GM21737 (cell line): ENCODE data around the gene NEUROD6.

Source experiments
- ATAC-seq: cut with Tn5 transposase; IDR thresholded peaks from one replicate; pipeline ENCODE4 v1.9.1; 2021; ENCODE audit warnings: mild to moderate bottlenecking, moderate library complexity; ENCODE audit not compliant: unreplicated experiment

NEUROD6 gene

DNA sequence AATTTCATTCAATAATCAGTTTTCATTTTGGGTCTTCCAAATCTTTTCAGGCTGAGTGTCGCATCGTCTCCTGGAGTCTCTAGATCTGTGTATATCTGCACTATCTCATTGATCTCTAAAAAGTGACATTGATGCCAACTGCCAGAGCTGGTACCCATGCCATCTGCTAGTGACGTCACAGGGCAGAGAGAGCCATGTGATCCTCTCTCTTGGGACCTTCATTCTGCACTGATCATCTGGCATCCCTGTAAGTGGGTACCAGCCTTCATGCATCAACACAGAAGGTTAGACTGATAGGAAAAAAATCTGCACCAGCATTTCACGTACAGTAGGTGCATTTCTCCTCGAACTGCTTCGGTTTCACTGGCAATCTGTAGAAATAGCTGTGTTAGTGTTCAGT, at the start of gene NEUROD6:
NEUROD6 (minus strand) TSS at position 124 of the 400 bp plus-strand sequence. CDS start 1,458 bp downstream, outside the sequence.
- ATAC-seq, result no peak

DNA sequence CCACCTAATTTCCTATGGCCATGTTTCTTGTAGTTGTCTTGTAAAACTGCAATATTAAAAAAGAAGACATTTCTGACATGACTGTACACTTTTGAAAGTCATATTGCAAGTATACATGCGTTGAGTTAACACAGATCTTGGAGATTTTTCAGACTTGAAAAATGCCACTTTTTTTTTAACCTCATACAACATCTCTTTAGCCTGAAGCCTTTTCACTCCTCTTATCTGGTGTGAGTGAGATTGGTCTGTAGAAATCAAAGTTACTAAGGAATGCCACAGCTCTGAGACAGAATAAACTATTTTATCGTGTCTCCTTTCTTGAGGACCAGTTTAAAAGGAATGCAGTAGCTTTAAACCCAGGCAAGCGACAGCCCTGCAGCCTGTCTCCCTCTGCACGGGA, 43.9 kb upstream of the NEUROD6 start:
- ATAC-seq, result no peak

DNA sequence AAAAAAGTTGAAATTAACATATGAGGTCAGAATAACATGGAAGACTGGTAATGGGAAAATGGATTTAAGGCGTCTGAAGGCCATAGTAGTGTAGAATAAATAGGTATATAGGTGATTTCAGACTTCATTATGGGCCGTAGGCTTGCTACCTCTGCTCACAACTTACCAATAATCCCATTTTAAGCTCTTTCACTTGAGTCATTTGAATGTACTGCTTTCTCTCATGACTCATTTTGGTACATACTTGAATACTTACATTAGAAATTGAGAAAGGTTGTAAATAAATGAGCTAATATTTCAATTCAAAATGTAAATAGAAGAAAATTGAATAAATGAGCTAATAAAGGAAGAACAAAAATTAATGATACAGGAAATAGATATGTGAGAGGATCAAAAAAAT, 42.2 kb upstream of the NEUROD6 start:
- ATAC-seq, result no peak

DNA sequence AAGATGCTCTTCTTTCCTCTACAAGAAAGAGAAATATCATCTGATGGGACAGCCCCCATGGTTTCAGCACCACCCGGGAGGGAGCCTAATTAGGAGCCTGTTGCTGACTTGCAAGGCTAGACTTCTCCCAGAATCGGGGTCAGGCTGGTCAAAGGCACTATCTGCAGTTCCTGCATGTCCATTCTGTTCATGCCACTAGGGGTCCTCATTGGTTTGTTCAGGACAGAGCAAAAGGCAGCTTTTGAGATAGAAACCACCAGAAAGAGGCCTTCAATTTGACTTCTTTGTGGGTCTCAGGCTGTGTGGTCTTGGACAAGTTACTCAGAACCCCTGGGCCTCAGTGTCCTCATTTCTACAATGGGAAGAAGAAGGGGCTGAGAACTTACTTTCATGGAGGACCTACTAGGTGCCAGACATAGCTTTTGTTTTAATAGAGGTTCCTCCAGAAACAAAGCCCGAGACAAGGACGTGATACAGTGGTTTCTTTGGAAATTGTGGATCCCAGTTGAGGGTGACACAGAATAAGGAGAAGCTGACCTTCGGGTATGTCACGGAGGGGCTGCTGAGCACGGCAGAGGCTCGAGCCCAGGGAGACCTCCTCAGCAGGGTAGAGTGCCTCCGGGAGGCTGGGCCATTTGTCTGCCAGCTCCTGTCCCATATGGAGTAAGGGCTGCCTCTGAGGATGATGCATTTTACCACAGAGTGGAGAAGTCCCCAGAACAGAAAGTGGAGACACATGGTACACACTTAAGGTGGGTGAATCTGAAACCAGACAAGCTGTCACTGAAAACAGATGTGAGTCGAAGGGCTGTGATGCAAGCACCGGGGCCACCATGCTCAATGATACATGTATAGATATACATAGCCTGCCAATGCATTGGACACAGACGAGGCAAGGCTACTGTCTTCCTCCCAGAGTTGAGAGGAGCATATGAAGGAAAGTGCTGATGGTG, 33.1 kb upstream of the NEUROD6 start:
- ATAC-seq, result no peak

DNA sequence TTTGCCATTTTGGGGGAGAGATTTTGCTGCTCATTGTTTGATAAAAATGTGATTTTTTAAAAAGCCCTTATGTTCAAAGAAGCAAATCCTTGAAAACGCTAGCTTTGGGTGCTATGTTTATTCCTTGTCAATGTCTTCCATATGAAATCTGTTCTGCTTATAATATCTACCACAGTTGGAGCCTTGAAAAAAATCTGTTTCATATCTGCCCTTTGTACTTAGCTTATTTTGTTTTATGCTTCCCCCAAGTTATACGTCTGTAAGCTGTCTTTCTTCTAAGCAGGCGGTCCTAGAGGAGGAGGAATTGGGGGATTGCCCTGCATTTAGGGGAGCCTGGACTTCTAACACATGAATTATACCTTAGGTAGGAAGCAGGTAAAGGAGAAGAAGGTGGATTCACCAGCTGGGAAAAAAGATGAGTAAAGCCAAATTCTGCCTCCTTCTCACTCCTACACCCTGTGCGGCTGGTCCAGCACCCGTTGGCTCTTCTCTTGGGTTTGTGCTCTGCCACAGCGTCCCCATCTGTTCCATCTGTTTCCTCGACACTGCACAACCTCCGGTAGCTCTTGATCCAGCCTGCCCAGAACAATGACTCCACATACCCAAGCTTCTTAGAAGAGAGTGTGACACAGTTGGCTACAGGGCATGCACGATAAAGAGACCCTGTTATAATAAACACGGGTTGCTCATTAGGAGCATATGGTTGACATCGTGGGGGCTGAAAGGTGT, 31.9 kb upstream of the NEUROD6 start:
- no peak for ATAC-seq

DNA sequence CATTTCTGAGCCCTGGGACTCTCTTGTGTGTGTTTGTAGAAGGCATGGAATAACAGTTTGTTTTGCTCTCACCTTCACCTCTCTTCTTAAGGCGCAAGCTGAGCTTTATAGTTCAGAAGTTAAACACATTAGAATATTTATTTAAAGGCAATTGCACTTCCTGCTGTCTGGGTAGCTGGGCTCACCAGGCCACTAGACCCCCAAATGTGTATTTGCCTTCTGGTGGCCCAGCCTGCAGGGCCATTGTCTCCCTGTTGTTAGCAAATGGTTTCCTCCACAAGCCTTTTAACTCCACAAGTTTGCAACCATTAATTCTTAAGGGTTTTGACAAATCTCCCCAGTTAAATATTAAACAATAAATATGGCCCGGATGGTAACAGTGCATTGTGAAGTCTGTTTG, 31.1 kb upstream of the NEUROD6 start:
- ATAC-seq, result no peak

DNA sequence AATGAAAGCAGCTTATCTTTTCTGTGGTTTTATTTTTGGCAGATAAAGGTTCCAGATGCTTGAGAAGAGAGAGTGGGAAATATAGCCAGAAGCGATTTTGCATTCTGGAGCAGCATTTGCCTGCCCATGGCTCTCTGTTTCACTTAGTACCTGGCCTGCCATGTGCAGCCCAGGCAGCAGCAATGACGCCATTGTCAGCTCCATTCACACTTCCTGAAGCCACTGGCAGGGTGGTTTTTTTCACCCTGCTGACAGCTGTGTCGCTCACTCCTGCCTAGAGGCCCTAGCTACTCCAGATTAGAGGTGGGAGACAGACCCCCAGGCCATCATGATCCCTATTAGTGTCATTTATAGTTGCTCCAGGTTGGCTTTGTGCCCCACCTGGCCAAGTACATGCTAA, 30.1 kb upstream of the NEUROD6 start:
- ATAC-seq, result no peak

DNA sequence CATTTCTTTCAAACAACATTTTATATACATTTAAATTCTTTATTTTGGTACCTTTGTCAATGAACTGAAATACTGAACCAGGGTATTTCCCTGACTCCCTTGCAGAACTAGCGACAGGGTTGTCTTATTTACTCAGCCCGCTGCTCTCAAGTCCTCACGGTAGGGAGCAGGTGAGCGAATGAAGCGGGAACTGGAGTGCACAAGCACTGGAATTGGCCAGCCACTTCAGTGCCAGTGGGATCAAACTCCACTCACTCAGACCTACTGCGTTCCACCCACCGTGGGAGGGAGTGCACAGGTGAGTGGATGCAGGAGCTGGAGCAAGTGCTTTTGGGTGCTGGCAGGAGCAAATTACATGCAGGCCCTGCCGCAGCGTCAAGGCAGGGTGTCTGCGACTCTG, 28.1 kb upstream of the NEUROD6 start:
- no peak for ATAC-seq

DNA sequence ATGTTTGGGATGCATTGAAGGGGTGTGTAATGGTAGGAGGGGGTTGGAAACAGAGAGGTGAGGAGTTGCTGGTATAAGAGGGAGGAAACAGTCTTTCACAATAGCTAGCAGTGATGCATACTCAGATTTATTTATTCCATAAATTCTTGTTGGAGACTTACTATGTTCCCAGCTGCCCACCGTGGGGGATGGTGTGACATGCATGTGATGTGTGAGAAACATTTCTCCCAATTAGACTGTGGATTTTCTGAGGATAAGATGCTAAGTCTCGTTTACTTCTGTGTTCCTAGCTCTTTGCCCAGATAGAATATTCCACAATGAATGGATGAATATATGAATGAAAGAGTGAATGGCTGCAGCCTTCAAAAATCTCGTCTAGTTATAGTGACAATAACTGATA, 23.0 kb upstream of the NEUROD6 start:
- ATAC-seq, result no peak

DNA sequence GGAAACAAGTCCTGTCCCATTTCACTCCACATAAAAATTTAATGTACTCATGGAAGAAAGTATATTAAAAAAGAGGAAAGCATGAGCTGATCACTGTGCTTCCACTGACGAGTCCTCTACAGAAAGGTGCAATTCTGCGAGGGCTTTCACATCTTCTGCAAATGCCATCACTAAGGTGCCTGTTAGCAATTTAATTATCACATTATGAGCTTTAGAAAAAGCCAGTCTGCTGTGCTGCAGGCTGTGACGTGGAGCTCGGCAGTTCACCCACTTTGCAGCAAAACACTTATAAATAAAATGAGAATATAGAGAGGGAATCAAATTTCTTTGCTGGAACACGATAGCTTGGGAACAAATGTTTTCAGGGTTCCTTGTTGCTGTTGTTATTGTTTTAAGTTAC, 22.5 kb upstream of the NEUROD6 start:
- no peak for ATAC-seq

DNA sequence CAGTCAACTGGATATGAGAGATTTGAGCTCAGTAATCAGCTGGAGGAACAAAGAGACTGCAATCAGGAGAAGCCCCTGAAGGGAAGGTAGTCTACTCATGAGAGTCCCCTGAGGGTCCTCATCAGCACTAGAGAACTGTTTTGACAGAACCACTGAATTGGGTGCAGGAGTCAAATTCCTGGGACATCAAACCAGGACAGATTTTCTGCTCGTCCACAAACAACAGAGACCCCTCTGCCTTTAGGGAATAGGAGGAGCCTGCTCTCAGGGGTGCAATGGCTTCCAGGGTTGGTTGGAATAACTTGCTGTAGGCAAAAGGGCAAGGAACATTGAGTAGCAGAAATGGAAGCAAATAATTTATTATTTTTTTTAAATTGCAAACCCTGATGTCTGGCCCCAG, 21.9 kb upstream of the NEUROD6 start:
- no peak for ATAC-seq

DNA sequence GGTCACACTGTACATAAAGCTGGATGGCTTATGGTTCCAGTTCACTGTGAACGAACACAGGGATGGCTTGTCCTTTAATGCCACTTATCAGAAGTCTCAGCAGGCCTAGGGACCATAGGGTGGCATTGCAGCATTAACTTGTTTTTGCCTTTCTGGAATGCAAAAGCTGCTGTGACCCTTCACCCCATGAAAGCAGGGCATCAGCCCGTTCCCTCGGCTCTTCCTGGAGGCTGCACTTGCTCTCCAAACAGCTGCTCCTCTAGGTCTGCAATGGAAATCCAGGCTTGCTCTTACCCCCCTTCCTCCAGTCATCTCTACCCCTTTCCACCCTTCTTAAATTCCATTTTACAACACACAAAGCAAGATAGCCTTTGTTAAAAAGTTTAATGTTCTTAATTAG, 17.9 kb upstream of the NEUROD6 start:
- no peak for ATAC-seq

DNA sequence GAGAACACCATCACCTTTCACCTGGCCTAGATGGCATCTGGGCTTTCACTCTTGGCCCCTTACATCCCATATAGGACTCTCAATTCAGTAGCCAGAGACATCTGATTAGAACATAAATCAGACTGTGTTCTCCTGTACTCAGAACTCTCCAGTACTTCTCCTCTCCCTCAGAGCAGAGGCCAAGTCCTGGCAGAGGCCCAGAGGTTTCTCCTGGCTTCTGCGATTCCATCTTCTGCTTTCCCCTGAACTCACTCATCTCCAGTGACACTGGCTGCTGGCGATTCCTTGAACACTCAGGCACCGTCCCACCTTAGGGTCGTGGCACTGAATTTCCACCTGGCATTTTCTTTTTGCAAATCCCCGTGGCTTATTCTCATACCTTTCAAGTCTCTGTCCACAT, 4.9 kb upstream of the NEUROD6 start:
- no peak for ATAC-seq

DNA sequence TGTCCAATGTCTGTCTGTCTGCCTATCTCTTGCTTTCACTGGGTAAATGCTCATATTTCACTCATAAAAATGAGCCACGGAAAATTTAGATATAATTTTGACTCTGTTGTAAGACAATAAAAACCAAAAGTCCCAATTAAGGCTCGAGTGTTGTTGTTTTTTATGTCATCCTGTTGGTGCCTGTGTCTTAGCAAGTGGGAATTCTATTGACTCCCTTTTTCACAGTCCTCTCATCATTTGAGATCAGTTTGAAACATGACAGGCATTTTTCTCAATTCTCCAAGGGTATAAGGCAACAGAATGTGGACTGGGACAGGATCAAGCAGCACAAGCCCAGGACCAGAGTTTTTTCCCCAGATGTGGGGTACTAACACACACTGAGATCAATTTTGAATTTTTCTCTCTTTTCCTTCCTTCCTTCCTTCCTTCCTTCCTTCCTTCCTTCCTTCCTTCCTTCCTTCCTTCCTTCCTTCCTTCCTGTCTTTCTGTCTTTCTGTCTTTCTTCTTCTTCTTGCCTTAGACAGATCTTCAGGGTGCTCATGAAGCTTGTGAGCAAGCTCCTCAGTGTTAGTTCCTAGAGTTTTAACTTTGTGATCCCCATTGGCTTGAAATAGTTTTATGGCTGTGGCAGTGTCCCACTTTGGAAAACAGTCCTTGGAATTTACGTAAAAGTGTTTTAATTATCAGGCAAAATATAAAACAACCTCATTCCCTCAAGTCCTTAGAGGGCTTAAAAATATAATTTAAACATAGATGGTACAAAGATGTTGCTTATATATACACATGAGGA, 3.2 kb upstream of the NEUROD6 start:
- ATAC-seq, result no peak

DNA sequence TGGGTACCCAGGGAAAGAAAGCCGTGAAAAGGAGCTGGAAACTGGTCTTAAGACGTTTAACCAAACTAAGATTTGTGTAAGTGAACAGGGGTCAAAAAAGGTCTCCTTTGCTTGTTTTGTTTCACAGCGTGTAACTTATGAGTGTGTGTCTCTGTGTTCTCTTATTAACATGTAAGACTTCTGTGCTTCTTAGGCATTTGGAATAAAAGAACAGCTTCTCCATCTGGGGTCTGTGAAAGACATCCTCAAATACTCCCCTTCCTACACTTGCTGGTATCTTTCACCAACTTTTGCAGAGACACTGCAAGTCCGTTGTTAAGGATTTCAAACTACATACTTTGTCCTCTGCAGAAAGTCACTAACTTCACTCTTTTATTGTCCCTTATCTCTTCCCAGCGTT, 615 bp upstream of the NEUROD6 start:
- no peak for ATAC-seq

DNA sequence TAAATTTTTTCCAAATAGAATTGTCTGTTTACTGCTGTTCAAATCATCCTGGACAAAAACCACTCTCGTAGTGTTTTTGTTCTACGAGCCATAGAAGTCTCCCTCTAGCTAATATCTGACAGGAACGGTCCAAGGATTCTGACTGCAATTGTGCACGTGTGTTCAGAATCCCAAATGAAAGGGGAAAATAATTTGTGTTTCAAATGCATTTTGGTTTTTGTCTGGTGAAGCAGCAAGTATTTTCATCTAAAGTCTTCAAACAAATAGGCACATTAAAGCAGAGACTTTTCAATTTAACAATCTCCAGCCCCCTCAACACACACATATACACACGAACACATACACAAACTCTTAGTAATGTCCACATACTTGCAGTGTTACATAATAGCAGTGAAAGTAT, 475 bp downstream of the NEUROD6 start:
- ATAC-seq, result no peak

DNA sequence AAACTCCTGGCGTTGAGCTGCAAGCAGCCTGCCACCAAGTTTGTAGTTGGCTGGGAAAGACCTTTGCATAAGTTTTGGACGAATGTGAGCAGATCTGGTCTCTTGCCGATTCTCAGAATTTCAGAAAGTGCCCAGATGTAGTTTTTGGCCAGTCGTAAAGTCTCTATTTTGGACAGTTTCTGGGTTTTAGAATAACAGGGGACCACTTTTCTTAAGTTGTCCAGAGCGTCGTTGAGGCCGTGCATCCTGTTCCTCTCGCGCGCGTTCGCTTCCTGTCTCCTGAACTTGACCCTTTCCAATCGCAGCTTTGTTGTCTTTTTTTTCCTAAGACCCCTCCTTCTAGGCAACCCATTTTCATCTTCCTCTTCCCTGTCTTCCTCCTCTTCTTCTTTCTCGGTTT, 1.8 kb downstream of the NEUROD6 start:
- ATAC-seq, result no peak

DNA sequence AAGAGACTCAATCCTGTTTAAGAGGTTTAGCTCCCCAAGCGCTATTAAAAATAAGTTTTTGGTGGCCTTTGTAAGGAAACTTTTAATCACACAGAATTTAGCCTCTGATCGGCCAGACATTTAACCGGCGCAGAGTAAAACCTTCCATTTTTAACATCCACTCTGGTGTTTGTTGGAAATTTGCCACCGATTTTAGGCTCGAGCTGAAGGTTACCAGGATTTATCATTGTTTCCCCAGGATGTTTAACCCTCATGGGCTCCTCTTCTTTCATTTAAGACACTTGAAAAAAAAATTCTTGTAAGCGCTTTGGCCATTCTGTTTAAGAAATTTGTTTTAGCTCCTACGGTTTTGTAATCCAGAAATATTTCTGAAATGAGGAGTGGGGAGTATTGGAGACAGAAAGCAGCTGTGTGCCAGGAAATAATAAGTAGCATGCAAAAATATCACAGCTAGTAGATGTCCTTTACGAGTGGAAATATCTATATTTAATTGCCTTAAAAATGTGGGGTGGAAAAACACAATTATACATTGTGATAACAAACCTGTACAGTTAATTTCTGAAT, 3.4 kb downstream of the NEUROD6 start:
- ATAC-seq, result no peak

DNA sequence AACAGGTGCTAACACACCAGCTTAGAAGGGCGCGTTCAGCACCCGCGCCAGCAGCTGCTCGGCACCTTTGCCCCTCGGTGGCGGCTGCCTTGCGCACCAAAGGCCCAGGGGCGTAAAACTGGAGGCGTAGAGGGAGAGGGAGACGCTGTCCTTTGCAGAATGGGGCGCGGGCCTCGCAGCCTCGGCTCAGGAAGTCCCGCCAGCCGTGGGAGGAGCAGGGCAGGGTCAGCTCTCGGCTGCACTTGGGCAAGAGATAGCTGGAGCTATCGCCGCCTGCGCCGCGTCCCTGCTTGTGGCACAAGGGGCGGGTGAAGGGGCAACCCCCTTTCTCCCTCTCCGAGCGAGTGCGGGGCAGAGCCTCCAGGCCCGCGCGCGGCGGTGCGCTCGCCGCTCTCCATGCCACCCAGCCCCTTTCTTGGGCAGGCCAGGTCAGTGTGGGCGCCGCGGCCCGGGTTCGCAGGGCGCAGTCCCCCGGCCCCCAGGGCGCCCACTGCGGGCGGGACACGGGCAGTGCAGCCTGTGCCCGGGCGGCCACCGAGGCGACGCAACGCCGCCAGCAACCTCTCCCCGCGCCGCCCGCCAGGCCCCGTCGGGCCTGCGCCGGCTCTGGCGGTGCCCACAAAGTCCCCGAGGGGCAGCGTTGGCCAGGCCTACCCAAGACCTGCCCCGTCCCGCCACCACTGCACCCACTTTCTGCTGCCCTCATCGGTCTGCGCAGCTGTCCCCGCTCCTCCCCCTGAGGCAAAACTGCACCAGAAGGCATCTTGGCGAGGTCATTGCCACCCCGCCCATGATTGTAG, 4.1 kb downstream of the NEUROD6 start:
- ATAC-seq, result no peak

DNA sequence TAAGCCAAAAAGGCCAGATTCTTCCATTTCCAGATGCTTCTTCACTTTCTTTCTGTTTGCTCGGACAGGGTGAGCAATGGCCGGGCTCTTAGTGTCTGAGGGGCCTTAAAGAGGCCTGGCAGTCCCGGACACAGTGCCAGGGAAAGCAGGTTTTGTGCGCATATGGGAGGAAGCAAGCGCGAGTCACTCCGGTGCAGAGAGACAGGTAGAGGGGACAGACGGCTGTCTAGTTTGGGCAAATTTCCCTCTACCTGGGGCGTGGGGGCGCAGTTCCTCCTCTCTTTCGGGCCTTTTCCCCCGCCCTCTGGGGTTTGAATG, 4.7 kb downstream of the NEUROD6 start:
- no peak for ATAC-seq
